Bronchial epithelial cell (primary cell): ENCODE data around the gene EXOSC5. TPM values are rescaled to one million over a fixed set of nuclear protein-coding genes. Genes with fewer than 3 reads are reported as not detected.
A peak's percentile ranks its signal among the peaks of the same experiment; 100 is the strongest.
"Not testable (repeated sequence)": the region's sequence is repeated elsewhere in the genome, so short reads cannot be mapped to it uniquely, and the experiment has no call there.

Experiments
- DNase-seq: peaks from one replicate; pipeline ENCODE4 v3.0.0-alpha.2; 2010; ENCODE audit warnings: low read depth
- FAIRE-seq: peaks from 2 replicates; lab custom pipeline; 2011; peaks lifted over from hg19 to GRCh38; lab: Jason Lieb, UNC
- H3K27me3 ChIP-seq: 2 replicates; pipeline ENCODE4 v1.5.1; 2011; ENCODE audit warnings: low read length; ENCODE audit not compliant: control insufficient read depth, insufficient read depth
- H3K36me3 ChIP-seq: 2 replicates; pipeline ENCODE4 v1.5.1; 2011; ENCODE audit warnings: low read length; ENCODE audit not compliant: control insufficient read depth, insufficient read depth
- H3K4me3 ChIP-seq: 2 replicates; pipeline ENCODE4 v1.5.1; 2011; ENCODE audit warnings: mild to moderate bottlenecking, low read depth, low read length, control low read depth
- total RNA-seq: library from RNA; depleted of rRNA; stranded (reverse); fragments of >200 nt; gene quantifications from 2 replicates; pipeline ENCODE4 v1.2.1, GENCODE V29; 2014
- TF ChIP-seq, protein P1 (sequence below): IDR thresholded peaks from 2 replicates; pipeline ENCODE4 v1.5.1; 2011; ENCODE audit warnings: mild to moderate bottlenecking, moderate library complexity, low read length, control low read depth, inconsistent platforms; ENCODE audit not compliant: insufficient read depth, severe bottlenecking

EXOSC5 gene
- total RNA-seq, 1 donor from 2014 or later, result 58.4 TPM

DNA sequence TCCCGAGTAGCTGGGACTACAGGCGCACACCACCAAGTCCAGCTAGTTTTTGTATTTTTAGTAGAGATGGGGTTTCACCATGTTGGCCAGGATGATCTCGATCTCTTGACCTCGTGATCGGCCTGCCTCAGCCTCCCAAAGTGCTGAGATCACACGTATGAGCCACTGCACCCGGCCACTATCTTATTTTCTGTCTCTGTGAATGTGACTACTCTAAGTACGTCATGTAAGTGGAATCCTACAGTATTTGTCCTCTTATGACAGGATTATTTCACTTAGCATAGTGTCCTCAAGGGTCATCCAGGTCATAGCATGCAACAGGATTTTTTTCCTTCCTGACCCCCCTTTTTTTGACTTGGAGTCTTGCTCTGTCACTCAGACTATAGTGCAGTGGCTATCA lies 25.6 kb downstream of the EXOSC5 start:
- DNase-seq, result no peak
- no peaks in the 10 kb centered on the region for H3K27me3 ChIP-seq
- H3K4me3 ChIP-seq, result no peak overlapping the region
- no peaks in the 10 kb centered on the region for H3K36me3 ChIP-seq
- no peak for FAIRE-seq
- TF ChIP-seq, protein P1, sequence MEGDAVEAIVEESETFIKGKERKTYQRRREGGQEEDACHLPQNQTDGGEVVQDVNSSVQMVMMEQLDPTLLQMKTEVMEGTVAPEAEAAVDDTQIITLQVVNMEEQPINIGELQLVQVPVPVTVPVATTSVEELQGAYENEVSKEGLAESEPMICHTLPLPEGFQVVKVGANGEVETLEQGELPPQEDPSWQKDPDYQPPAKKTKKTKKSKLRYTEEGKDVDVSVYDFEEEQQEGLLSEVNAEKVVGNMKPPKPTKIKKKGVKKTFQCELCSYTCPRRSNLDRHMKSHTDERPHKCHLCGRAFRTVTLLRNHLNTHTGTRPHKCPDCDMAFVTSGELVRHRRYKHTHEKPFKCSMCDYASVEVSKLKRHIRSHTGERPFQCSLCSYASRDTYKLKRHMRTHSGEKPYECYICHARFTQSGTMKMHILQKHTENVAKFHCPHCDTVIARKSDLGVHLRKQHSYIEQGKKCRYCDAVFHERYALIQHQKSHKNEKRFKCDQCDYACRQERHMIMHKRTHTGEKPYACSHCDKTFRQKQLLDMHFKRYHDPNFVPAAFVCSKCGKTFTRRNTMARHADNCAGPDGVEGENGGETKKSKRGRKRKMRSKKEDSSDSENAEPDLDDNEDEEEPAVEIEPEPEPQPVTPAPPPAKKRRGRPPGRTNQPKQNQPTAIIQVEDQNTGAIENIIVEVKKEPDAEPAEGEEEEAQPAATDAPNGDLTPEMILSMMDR, result no peak

DNA sequence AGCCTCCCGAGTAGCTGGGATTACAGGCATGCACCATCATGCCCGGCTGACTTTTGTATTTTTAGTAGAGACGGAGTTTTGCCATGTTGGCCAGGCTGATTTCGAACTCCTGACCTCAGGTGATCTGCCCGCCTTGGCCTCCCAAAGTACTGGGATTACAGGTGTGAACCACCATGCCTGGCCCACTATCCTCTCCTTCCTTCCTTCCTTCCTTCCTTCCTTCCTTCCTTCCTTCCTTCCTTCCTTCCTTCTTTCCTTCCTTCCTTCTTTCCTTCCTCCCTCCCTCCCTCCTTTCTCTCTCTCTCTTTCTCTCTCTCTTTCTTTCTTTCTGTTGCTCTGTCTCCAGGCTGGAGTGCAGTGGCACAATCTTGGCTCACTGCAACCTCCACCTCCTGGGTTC lies 26.0 kb downstream of the EXOSC5 start:
- H3K27me3 ChIP-seq, FAIRE-seq, H3K36me3 ChIP-seq, H3K4me3 ChIP-seq, DNase-seq: not testable (repeated sequence)

DNA sequence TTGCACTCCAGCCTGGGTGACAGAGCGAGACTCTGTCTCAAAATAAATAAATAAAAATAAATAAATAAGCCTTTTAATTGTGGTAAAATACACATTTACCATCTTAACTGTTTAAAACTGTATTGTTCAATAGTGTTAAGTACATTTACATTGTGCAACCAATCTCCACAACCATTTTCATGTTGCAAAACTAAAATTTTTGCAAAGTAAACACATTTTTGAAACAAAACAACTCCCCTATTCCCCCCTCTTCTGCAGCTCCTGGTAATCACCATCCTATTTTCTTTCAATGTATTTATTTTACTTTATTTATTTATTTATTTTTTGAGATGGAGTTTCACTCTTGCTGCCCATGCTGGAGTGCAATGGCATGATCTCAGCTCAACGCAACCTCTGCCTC lies 27.4 kb downstream of the EXOSC5 start:
- TF ChIP-seq, protein P1, result no peak
- no peaks in the 10 kb centered on the region for H3K27me3 ChIP-seq
- FAIRE-seq, result no peak
- H3K36me3 ChIP-seq, result no peaks in the 10 kb centered on the region
- no peak for DNase-seq
- H3K4me3 ChIP-seq, result no peak overlapping the region

DNA sequence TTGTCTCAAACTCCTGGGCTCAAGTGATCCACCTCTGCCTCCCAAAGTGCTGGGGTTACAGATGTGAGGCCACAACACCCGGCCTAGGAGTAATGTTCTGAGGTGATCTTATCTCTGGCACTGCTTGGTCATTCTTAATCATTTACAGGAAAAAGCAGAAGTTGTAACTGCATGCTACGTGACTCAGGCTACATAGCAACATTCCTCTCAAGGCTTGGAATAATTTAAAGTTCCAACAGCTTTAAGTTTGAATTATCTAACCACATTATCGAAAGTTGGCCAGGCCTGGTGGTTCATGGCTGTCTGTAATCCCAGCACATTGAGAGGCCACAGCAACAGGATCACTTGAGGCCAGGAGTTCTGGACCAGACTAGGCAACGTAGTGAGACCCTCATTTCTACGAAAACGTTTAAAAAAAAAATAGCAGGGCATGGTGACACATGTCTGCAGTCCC lies 29.3 kb downstream of the EXOSC5 start:
- FAIRE-seq (peak; percentile 77), DNase-seq (peak; percentile 96)
- TF ChIP-seq, protein P1, result no peak

DNA sequence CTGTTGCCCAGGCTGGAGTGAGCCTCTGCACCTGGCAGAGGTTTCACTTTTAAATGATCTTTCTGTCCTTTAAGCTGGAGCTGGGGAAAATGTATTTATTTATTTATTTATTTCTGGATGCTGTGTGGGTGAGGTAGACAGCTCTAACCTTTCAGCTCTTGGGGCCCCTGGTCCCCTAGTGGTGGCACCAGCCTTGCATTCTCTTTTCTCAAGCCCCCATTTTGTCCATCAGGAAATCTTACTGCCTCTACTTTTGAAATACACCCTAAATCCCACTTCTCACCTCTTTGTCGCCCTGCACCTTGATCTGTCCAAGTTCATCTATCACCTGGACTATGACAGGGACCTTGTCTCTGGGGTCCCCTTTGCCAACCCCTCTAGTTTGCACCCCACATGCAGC lies 31.1 kb downstream of the EXOSC5 start:
- Histone ChIP-seq H3K27me3 (no peaks in the 10 kb centered on the region), H3K36me3 (no peaks in the 10 kb centered on the region), H3K4me3 (no peak overlapping the region)
- TF ChIP-seq, protein P1, result no peak
- DNase-seq, result no peak
- no peak for FAIRE-seq

More for the DNA sequence above, 29.3 kb downstream of the EXOSC5 start:
- Histone ChIP-seq H3K36me3 (no peaks in the 10 kb centered on the region), H3K27me3 (no peaks in the 10 kb centered on the region), H3K4me3 (no peak overlapping the region)

DNA sequence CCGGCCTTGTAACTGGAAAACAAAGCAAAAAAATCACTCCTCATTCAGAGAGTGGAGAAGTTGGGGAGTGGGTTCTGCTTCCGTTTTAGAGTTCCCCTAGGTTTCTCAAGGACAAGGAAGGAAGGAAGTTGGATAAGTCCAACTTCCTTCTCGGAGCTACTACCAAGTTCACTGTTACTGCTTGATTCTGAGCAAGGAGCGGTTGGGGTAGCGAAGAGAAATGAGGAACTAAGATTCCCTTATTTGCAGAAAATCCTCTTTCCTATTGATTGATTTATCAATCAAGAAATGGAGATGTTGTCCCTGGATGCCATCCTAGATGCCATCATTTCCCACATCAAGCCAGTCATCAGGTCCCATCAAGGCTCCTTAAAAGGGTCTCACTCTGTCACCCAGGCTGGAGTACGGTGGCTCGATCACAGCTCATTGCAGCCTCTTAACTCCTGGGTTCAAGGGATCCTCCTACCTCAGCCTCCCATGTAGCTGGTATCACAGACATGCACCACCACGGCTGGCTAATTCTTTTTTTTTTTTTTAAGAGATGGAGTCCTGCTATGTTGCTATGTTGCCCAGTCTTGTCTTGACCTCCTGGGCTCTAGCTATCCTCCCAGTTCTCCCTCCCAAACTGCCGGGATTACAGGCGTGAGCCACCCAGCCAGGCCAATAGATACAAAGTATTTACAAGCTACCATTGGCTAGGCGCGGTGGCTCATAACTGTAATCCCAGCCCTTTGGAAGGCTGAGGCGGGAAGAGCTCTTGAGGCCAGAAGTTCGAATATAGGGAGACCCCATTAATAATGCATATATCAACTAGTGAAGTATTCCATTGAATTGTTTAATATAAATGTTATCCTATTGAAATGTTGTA lies 32.4 kb downstream of the EXOSC5 start:
- FAIRE-seq (no peak), DNase-seq (no peak)
- TF ChIP-seq, protein P1, result no peak

More for the DNA sequence above, 32.4 kb downstream of the EXOSC5 start:
- Histone ChIP-seq H3K36me3 (no peaks in the 10 kb centered on the region), H3K4me3 (peak overlapping the region; percentile 78), H3K27me3 (no peaks in the 10 kb centered on the region)
